K562 (cell line): Measurements from ENCODE around the gene RNU1-2. TPM values are rescaled to one million over a fixed set of nuclear protein-coding genes. Genes with fewer than 3 reads are reported as not detected.

Source experiments
- ATAC-seq: fragments of 200-7000 bp; cut with Tn5 transposase; 3 replicates; pipeline ENCODE4 v1.9.1; 2020; ENCODE audit warnings: moderate library complexity
- BruUV-seq: library from RNA; stranded (reverse); fragments of 400-500 nt; replicated peaks from 2 replicates; lab custom pipeline; 2021; lab: Mats Ljungman, UMichigan
- CTCF ChIA-PET: fragments of 300-600 bp; formaldehyde crosslinking; extraction: SDS; loops from one replicate; lab custom pipeline; 2021; ENCODE audit warnings: low intra/inter-chr PET ratio; lab: Yijun Ruan, JAX
- POLR2A ChIA-PET: fragments of 300-600, 350-650 bp; sonication (Branson Sonifier 250); formaldehyde crosslinking; extraction: SDS; loops from one replicate; lab custom pipeline; 2021; ENCODE audit warnings: antibody characterized with exemption, inconsistent platforms; lab: Yijun Ruan, JAX
- DNase-seq, 4 experiments: peaks; one replicate each; pipeline versions ENCODE4 v3.0.0 to v3.0.0-alpha.2; 2011 to 2018; ENCODE audit warnings: low spot score in 3 of 4, mixed read lengths in 3 of 4; ENCODE audit errors: extremely low read depth in 1 of 4
- FAIRE-seq: peaks from 2 replicates; lab custom pipeline; 2011; peaks lifted over from hg19 to GRCh38; lab: Jason Lieb, UNC
- H2AFZ ChIP-seq: 2 replicates; pipeline ENCODE4 v1.6.0; 2011; ENCODE audit warnings: low read depth, low read length, control low read depth, inconsistent platforms
- H3K27ac ChIP-seq: fragments of 200-600 bp; 3 replicates; pipeline ENCODE4 v1.8.0; 2011; ENCODE audit warnings: low read depth, mild to moderate bottlenecking, control low read depth, inconsistent platforms, low read length, moderate library complexity, mixed read lengths; ENCODE audit errors: extremely low read depth
- H3K27me3 ChIP-seq, 2 experiments: fragments of 300-600 bp in 1 of 2; 2 replicates in 1 of 2; 3 replicates in 1 of 2; pipeline versions ENCODE4 v1.6.0 to v1.8.0; 2011; ENCODE audit warnings: inconsistent platforms in 2 of 2, low read length in 2 of 2, mild to moderate bottlenecking in 1 of 2, mixed read lengths in 1 of 2, moderate library complexity in 1 of 2; ENCODE audit not compliant: control insufficient read depth in 2 of 2, insufficient read depth in 2 of 2
- H3K36me3 ChIP-seq: fragments of 300-600 bp; 3 replicates; pipeline ENCODE4 v1.8.0; 2011; ENCODE audit warnings: mild to moderate bottlenecking, low read length, inconsistent platforms; ENCODE audit not compliant: control insufficient read depth, insufficient read depth
- H3K4me1 ChIP-seq, 2 experiments: fragments of 200-600 bp in 1 of 2; replicated peaks in 1 of 2; 2 replicates in 1 of 2; 3 replicates in 1 of 2; pipeline versions ENCODE4 v1.5.1 to v1.8.0; 2011; ENCODE audit warnings: inconsistent platforms in 2 of 2, low read length in 2 of 2, mild to moderate bottlenecking in 1 of 2, mixed read lengths in 1 of 2, moderate library complexity in 1 of 2; ENCODE audit not compliant: control insufficient read depth in 2 of 2, insufficient read depth in 2 of 2
- H3K4me2 ChIP-seq: 2 replicates; pipeline ENCODE4 v1.6.1; 2011; ENCODE audit warnings: low read length, control low read depth, inconsistent platforms, mixed read lengths; ENCODE audit not compliant: insufficient read depth
- H3K4me3 ChIP-seq: fragments of 200-600 bp; sonication (generic), shearing (Covaris generic); 2 replicates; pipeline ENCODE4 v1.5.1; 2016; ENCODE audit warnings: control low read depth, inconsistent platforms
- H3K79me2 ChIP-seq: fragments of 200-600 bp; 3 replicates; pipeline ENCODE4 v1.8.0; 2011; ENCODE audit warnings: low read length, inconsistent platforms; ENCODE audit not compliant: control insufficient read depth, insufficient read depth
- H3K9ac ChIP-seq, 2 experiments: 2 replicates each; pipeline versions ENCODE4 v1.6.0 to v1.6.1; 2011; ENCODE audit warnings: low read depth in 2 of 2, low read length in 2 of 2, control low read depth in 1 of 2, inconsistent platforms in 1 of 2, mild to moderate bottlenecking in 1 of 2, mixed read lengths in 1 of 2; ENCODE audit not compliant: insufficient read depth in 1 of 2
- H3K9me1 ChIP-seq: one replicate; pipeline ENCODE4 v1.6.0; 2011; ENCODE audit warnings: inconsistent platforms, mild to moderate bottlenecking, low read length, moderate library complexity; ENCODE audit not compliant: control insufficient read depth, insufficient read depth
- H3K9me3 ChIP-seq: replicated peaks from 2 replicates; pipeline ENCODE4 v1.5.1; 2011; ENCODE audit warnings: low read depth, low read length, inconsistent platforms; ENCODE audit not compliant: control insufficient read depth, insufficient read depth
- H4K20me1 ChIP-seq: replicated peaks from 2 replicates; pipeline ENCODE4 v1.6.1; 2011; ENCODE audit warnings: low read length, inconsistent platforms, mixed read lengths; ENCODE audit not compliant: control insufficient read depth, insufficient read depth
- CAMTA2 ChIP-seq: fragments of 250-450 bp; sonication (Bioruptor Pico); conservative IDR thresholded peaks from 2 replicates; pipeline ENCODE4 v1.5.1; 2022
- ESRRB ChIP-seq: fragments of 250-450 bp; sonication (Bioruptor Pico); IDR thresholded peaks from 2 replicates; pipeline ENCODE4 v1.5.0; 2020; ENCODE audit warnings: mild to moderate bottlenecking, moderate library complexity, borderline replicate concordance
- HINFP ChIP-seq: fragments of 450-650 bp; conservative IDR thresholded peaks from 2 replicates; pipeline ENCODE4 v1.6.1; 2016; ENCODE audit warnings: missing genetic modification characterization, low read depth, mild to moderate bottlenecking, control low read depth, missing compliant biosample characterization
- LEF1 ChIP-seq: fragments of 450-650 bp; IDR thresholded peaks from 2 replicates; pipeline ENCODE4 v1.6.1; 2016; ENCODE audit warnings: mild to moderate bottlenecking
- MAZ ChIP-seq, 2 experiments: fragments of 450-650 bp in 1 of 2; sonication (generic) in 1 of 2; formaldehyde crosslinking; IDR thresholded peaks in 1 of 2; conservative IDR thresholded peaks in 1 of 2; 2 replicates each; pipeline versions ENCODE4 v1.4.0 to v1.5.0; 2020; ENCODE audit warnings: mild to moderate bottlenecking in 1 of 2, missing genetic modification reagents in 1 of 2
- MBD2 ChIP-seq: sonication (generic); IDR thresholded peaks from 2 replicates; pipeline ENCODE4 v1.6.1; 2016; ENCODE audit warnings: low read depth, borderline replicate concordance
- TEAD2 ChIP-seq: fragments of 450-650 bp; IDR thresholded peaks from 2 replicates; pipeline ENCODE4 v1.6.1; 2016; ENCODE audit warnings: missing genetic modification characterization, control low read depth, missing compliant biosample characterization
- ZBTB17 ChIP-seq: fragments of 450-650 bp; formaldehyde crosslinking; IDR thresholded peaks from 2 replicates; pipeline ENCODE4 v1.4.0; 2020; ENCODE audit warnings: mild to moderate bottlenecking
- ZNF175 ChIP-seq: fragments of 200-800 bp; sonication (Bioruptor generic); IDR thresholded peaks from 2 replicates; pipeline ENCODE4 v1.6.1; 2016; ENCODE audit warnings: low read depth, mild to moderate bottlenecking, missing genetic modification characterization, missing compliant biosample characterization
- ZNF212 ChIP-seq: fragments of 450-650 bp; formaldehyde crosslinking; IDR thresholded peaks from 2 replicates; pipeline ENCODE4 v1.4.0; 2020; ENCODE audit warnings: mild to moderate bottlenecking
- ZNF280A ChIP-seq: fragments of 450-650 bp; IDR thresholded peaks from 2 replicates; pipeline ENCODE4 v1.6.1; 2018; ENCODE audit warnings: mild to moderate bottlenecking, low read depth; ENCODE audit not compliant: partially characterized antibody
- ZNF41 ChIP-seq: fragments of 250-450 bp; sonication (Bioruptor Pico); conservative IDR thresholded peaks from 2 replicates; pipeline ENCODE4 v1.4.0; 2020; ENCODE audit warnings: mild to moderate bottlenecking
- WGBS: fragments of 100-300 bp; shearing (Covaris generic); methylation state at CpG from one replicate; pipeline ENCODE4 v1.1.6; 2016; ENCODE audit warnings: low coverage, mixed read lengths; ENCODE audit not compliant: insufficient coverage; ENCODE audit errors: missing lambda C conversion rate; 5-methylcytosine and 5-hydroxymethylcytosine counted together
- in situ Hi-C: fragments of 300-500 bp; cut with MboI; formaldehyde crosslinking; loops from 4 replicates; pipeline ENCODE4 v1.15.0; 2018; ENCODE audit warnings: inconsistent platforms, mixed read lengths
- intact Hi-C: fragments of 100-400 bp; cut with micrococcal nuclease; formaldehyde crosslinking; loops from 2 replicates; pipeline ENCODE4 v1.14.2; 2022
- polyA plus RNA-seq, 8 experiments: library from polyadenylated mRNA; depleted of rRNA in 4 of 8; stranded (reverse) in 5 of 8; unstranded in 3 of 8; fragments of >200 nt; fragmentation: Nextera tagmentation in 2 of 8; fragmentation: Illumina TruSeq in 1 of 8; extraction: Ambion mirVana in 2 of 8; extraction: Trizol in 1 of 8; gene quantifications; 2 replicates each; pipeline versions ENCODE4 v1.2.1 to v1.2.3, GENCODE V29; 2011 to 2014; ENCODE audit warnings: inconsistent platforms in 1 of 8, missing spikeins in 1 of 8
- total RNA-seq, 7 experiments: library from RNA; depleted of rRNA in 6 of 7; stranded (reverse); fragments of >200 nt in 6 of 7; fragmentation: Illumina TruSeq in 2 of 7; extraction: Trizol in 2 of 7; gene quantifications; 2 replicates each; pipeline versions ENCODE4 v1.2.1 to v1.2.3, GENCODE V29; 2011 to 2021; ENCODE audit warnings: low replicate concordance in 1 of 7
- TF ChIP-seq, protein P1 (sequence below): sonication (generic); formaldehyde crosslinking; IDR thresholded peaks from 2 replicates; pipeline ENCODE4 v1.5.0; 2020; ENCODE audit warnings: missing genetic modification reagents
- TF ChIP-seq, protein P2 (sequence below): fragments of 250-450 bp; sonication (Bioruptor Pico); IDR thresholded peaks from 2 replicates; pipeline ENCODE4 v1.4.0; 2020; ENCODE audit warnings: mild to moderate bottlenecking, moderate library complexity

The RNU1-2 gene
- total and polyA plus RNA-seq, 9 of the 15 experiments (the other 6 are each of a cell fraction or from before 2014, with no cell fraction given): under 0.01 to 32,823 (median 2,538) TPM; not detected in 4

GRCh38 chr1:16921391-16922185 lies 25.8 kb downstream of the RNU1-2 start, which contains the start of gene CROCC (continued):
- TF ChIP-seq, protein P1, sequence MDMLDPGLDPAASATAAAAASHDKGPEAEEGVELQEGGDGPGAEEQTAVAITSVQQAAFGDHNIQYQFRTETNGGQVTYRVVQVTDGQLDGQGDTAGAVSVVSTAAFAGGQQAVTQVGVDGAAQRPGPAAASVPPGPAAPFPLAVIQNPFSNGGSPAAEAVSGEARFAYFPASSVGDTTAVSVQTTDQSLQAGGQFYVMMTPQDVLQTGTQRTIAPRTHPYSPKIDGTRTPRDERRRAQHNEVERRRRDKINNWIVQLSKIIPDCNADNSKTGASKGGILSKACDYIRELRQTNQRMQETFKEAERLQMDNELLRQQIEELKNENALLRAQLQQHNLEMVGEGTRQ (CRISPR knock-in tag): peak; percentile 79
- no peak for TF ChIP-seq MBD2
- TF ChIP-seq, all 486 proteins: peak for 24

DNA sequence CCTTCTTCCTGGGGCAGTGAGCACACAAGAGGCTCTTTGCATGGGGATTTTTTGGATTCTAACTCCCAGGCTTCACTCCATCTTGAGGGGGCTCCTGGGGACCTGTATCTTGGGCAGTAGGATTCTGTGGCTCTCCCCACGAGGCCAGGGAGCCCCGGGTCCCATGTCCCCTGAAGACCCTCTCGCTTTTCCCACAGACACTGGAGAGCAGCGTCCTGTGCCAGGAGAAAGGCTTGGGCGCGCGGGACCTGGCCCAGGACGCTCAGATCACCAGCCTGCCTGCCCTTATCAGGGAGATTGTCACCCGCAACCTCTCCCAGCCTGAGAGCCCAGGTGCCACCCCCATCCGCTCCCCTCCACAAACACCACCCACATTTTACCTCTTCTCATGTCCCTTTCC lies 26.7 kb downstream of the RNU1-2 start:
- H2AFZ ChIP-seq: no peak overlapping the region
- CTCF ChIA-PET: no interaction called here
- no peak overlapping the region for H3K4me2 ChIP-seq
- TF ChIP-seq, protein P2, sequence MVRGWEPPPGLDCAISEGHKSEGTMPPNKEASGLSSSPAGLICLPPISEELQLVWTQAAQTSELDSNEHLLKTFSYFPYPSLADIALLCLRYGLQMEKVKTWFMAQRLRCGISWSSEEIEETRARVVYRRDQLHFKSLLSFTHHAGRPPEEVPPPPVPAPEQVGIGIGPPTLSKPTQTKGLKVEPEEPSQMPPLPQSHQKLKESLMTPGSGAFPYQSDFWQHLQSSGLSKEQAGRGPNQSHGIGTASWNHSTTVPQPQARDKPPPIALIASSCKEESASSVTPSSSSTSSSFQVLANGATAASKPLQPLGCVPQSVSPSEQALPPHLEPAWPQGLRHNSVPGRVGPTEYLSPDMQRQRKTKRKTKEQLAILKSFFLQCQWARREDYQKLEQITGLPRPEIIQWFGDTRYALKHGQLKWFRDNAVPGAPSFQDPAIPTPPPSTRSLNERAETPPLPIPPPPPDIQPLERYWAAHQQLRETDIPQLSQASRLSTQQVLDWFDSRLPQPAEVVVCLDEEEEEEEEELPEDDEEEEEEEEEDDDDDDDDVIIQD (CRISPR knock-in tag): no peak
- TF ChIP-seq MAZ (CRISPR knock-in tag; conservative IDR thresholded peaks at IDR 0.05 in 1 of 2, IDR thresholded peaks at IDR 0.05 in 1 of 2) (no peak), ZNF41 (CRISPR knock-in tag) (no peak), ZBTB17 (CRISPR knock-in tag) (no peak), ZNF280A (no peak), ESRRB (CRISPR knock-in tag) (no peak), CAMTA2 (CRISPR knock-in tag) (no peak), HINFP (tag) (no peak), TEAD2 (tag) (no peak), ZNF212 (CRISPR knock-in tag) (no peak), ZNF175 (CRISPR knock-in tag) (no peak), LEF1 (no peak)

More for the DNA sequence above, 26.7 kb downstream of the RNU1-2 start:
- in situ Hi-C loops: loop anchor here (25.0 kb wide), 1 partner anchor 310 kb away; the partner anchor contains the start of gene NBPF1
- Histone ChIP-seq H3K27me3 (peaks cover 8 to 13% of the 10 kb centered on the region in 2 experiments; a peak in 3 of 5 replicates), H3K9ac (no peak overlapping the region), H4K20me1 (no peaks in the 10 kb centered on the region; the same call in none of the 2 replicates), H3K9me1 (no peaks in the 10 kb centered on the region), H3K79me2 (no peaks in the 10 kb centered on the region), H3K4me3 (no peak overlapping the region), H3K9me3 (no peaks in the 10 kb centered on the region), H3K4me1 (peaks cover 0 to 17% of the 10 kb centered on the region in 2 experiments; a peak in 3 of 5 replicates), H3K36me3 (no peaks in the 10 kb centered on the region), H3K27ac (no peak overlapping the region)
- POLR2A ChIA-PET: interaction anchor here (4.2 kb wide), 1 partner anchor 17 kb away, joined by 32 read pairs; no protein-coding TSS in a partner anchor
- DNase-seq: no peak
- 62% methylated on average over 10 of the region's 10 CpGs for WGBS
- intact Hi-C loops: no loop called here
- no TSS peak for BruUV-seq
- ATAC-seq: no peak
- no peak for FAIRE-seq
